BE2C (cell line): Measurements from ENCODE around the gene FEN1.

ENCODE experiments used
- DNase-seq: peaks from one replicate; pipeline ENCODE4 v3.0.0-alpha.2; 2020
- H3K27me3 ChIP-seq: fragments of 250-450 bp; sonication (Bioruptor Pico); 2 replicates; pipeline ENCODE4 v1.5.1; 2020; ENCODE audit warnings: mild to moderate bottlenecking
- H3K36me3 ChIP-seq: fragments of 250-450 bp; sonication (Bioruptor Pico); 2 replicates; pipeline ENCODE4 v1.5.1; 2020; ENCODE audit warnings: mild to moderate bottlenecking
- H3K4me1 ChIP-seq: fragments of 250-450 bp; sonication (Bioruptor Pico); 2 replicates; pipeline ENCODE4 v1.5.1; 2020
- H3K4me3 ChIP-seq: 2 replicates; pipeline ENCODE4 v1.5.1; 2011; ENCODE audit warnings: low read depth, low read length
- H3K9me3 ChIP-seq: fragments of 250-450 bp; sonication (Bioruptor Pico); 2 replicates; pipeline ENCODE4 v1.5.1; 2020
- CTCF ChIP-seq: IDR thresholded peaks from 2 replicates; pipeline ENCODE4 v1.5.1; 2012; ENCODE audit warnings: mild to moderate bottlenecking, low read depth, low read length

The FEN1 gene

GRCh38 chr11:61773356-61773755 lies 19.4 kb upstream of the FEN1 start:
- peaks cover 20% of the 10 kb centered on the region for H3K4me1 ChIP-seq
- DNase-seq = peak; percentile 82
- no peak overlapping the region for H3K4me3 ChIP-seq
- H3K36me3 ChIP-seq = no peaks in the 10 kb centered on the region
- no peaks in the 10 kb centered on the region for H3K27me3 ChIP-seq
- no peak for TF ChIP-seq CTCF
- H3K9me3 ChIP-seq = no peaks in the 10 kb centered on the region

- Histone ChIP-seq H3K36me3 (no peaks in the 10 kb centered on the region), H3K4me1 (peaks cover 20% of the 10 kb centered on the region), H3K27me3 (no peaks in the 10 kb centered on the region), H3K9me3 (no peaks in the 10 kb centered on the region), H3K4me3 (no peak overlapping the region)
- no peak for TF ChIP-seq CTCF
- DNase-seq = no peak
These were observed 18.9 kb upstream of the FEN1 start for GRCh38 chr11:61773809-61774208.

GRCh38 chr11:61774411-61774810 lies 18.3 kb upstream of the FEN1 start:
- DNase-seq = no peak
- no peaks in the 10 kb centered on the region for H3K36me3 ChIP-seq
- no peaks in the 10 kb centered on the region for H3K9me3 ChIP-seq
- no peak for TF ChIP-seq CTCF
- H3K4me3 ChIP-seq = no peak overlapping the region
- no peaks in the 10 kb centered on the region for H3K27me3 ChIP-seq
- peaks cover 20% of the 10 kb centered on the region for H3K4me1 ChIP-seq

- peaks cover 20% of the 10 kb centered on the region for H3K4me1 ChIP-seq
- no peak overlapping the region for H3K4me3 ChIP-seq
- no peak for TF ChIP-seq CTCF
- no peaks in the 10 kb centered on the region for H3K27me3 ChIP-seq
- no peaks in the 10 kb centered on the region for H3K36me3 ChIP-seq
- no peak for DNase-seq
- H3K9me3 ChIP-seq = no peaks in the 10 kb centered on the region
These were observed 17.6 kb upstream of the FEN1 start for GRCh38 chr11:61775106-61775505.

- H3K27me3 ChIP-seq = no peaks in the 10 kb centered on the region
- TF ChIP-seq CTCF = no peak
- no peak overlapping the region for H3K4me3 ChIP-seq
- peaks cover 20% of the 10 kb centered on the region for H3K4me1 ChIP-seq
- no peaks in the 10 kb centered on the region for H3K9me3 ChIP-seq
- no peaks in the 10 kb centered on the region for H3K36me3 ChIP-seq
- DNase-seq = no peak
These were observed 16.8 kb upstream of the FEN1 start for GRCh38 chr11:61775606-61776554.

GRCh38 chr11:61776561-61777075 lies 16.1 kb upstream of the FEN1 start:
- Histone ChIP-seq H3K36me3 (no peaks in the 10 kb centered on the region), H3K27me3 (no peaks in the 10 kb centered on the region), H3K9me3 (no peaks in the 10 kb centered on the region), H3K4me3 (no peak overlapping the region), H3K4me1 (peaks cover 20% of the 10 kb centered on the region)
- peak; percentile 65 for TF ChIP-seq CTCF
- peak; percentile 71 for DNase-seq
